AG09319 (cell line): ENCODE data around the gene ARHGEF3.

Source experiments
- DNase-seq: peaks from one replicate; pipeline ENCODE4 v3.0.0-alpha.2; 2010; ENCODE audit warnings: low read depth; ENCODE audit errors: extremely low read depth
- TF ChIP-seq, protein P1 (sequence below): IDR thresholded peaks from 2 replicates; pipeline ENCODE4 v1.5.1; 2011; ENCODE audit warnings: low read depth, mild to moderate bottlenecking, inconsistent platforms, low read length, moderate library complexity

The ARHGEF3 gene

GRCh38 chr3:56829533-56829932 is 27.8 kb upstream of the ARHGEF3 start:
- TF ChIP-seq, protein P1, sequence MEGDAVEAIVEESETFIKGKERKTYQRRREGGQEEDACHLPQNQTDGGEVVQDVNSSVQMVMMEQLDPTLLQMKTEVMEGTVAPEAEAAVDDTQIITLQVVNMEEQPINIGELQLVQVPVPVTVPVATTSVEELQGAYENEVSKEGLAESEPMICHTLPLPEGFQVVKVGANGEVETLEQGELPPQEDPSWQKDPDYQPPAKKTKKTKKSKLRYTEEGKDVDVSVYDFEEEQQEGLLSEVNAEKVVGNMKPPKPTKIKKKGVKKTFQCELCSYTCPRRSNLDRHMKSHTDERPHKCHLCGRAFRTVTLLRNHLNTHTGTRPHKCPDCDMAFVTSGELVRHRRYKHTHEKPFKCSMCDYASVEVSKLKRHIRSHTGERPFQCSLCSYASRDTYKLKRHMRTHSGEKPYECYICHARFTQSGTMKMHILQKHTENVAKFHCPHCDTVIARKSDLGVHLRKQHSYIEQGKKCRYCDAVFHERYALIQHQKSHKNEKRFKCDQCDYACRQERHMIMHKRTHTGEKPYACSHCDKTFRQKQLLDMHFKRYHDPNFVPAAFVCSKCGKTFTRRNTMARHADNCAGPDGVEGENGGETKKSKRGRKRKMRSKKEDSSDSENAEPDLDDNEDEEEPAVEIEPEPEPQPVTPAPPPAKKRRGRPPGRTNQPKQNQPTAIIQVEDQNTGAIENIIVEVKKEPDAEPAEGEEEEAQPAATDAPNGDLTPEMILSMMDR, result no peak
- DNase-seq, result no peak

DNA sequence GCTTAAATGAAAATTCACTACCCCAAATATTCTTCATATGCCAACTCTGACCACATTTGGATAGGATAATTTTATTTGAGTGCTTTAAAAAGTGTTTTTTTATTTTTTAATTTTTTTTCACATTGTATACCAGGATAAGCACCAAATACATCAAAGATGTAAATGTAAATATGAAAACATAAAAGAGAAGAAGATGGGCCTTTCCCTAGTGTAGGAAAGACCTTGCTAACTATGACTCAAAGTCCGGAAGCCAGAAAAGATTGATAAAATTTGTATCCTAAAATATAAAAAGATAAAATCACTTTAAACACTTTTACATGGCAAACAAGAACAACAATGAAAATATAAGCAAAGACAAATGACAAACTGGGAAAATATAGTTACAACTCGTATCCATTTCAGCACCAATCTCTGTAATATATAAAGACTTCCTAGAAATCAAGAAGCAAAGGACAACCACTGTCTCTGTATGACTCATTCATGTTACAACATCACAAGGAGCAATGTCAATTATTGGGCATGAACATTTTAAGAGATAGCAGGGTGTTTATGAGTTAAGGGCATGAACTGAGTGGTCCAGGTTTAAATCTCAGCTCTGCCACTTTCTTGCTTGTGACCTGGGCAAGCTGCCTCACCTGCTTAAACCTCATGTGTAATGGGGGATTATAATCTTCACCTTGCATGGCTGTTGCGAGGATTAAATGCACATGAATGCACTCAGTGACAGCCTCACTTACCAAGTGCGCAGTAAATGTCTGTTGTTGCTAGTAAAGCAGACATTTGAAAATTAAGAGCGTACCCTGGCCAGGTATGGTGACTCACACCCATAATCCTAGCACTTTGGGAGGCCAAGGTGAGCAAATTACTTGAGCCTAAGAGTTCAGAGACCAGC is 25.3 kb upstream of the ARHGEF3 start:
- no peak for DNase-seq
- TF ChIP-seq, protein P1, result no peak

- no peak for DNase-seq
- TF ChIP-seq, protein P1, result no peak
Observed at GRCh38 chr3:56825567-56826438, 24.1 kb upstream of the ARHGEF3 start.

- no peak for DNase-seq
- TF ChIP-seq, protein P1, result no peak
Observed at GRCh38 chr3:56823984-56824703, 22.4 kb upstream of the ARHGEF3 start.

DNA sequence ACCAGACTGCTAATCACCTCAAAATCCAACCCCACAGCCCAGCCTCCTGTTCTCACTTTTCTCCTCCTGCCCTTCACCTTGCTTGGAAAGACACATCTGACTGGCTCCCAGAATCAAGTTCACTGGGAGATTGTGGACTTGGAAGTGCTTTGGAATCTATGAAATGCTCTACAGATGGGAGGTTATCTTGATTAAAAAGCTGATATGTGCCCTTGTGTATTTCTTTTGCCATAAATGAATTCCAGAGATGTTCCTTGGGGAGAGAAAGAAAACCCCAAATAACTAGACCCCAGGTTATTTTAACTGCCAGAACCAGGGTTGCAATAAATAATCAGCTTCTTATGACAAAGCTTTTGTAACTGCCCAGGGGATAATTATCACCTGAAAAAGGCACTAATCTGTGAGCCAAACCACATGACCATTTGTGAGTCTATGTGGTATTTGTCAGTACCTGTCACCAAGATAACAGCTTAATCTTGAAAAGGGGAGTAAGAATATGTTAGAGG is 21.7 kb upstream of the ARHGEF3 start:
- DNase-seq, result no peak
- TF ChIP-seq, protein P1, result no peak

- TF ChIP-seq, protein P1, result no peak
- no peak for DNase-seq
Observed at GRCh38 chr3:56822501-56822900, 20.8 kb upstream of the ARHGEF3 start.
